K562 (cell line): Measurements from ENCODE around the gene C2CD4C. TPM values are rescaled to one million over a fixed set of nuclear protein-coding genes. Genes with fewer than 3 reads are reported as not detected.

Experiments used
- ATAC-seq: fragments of 200-7000 bp; cut with Tn5 transposase; 3 replicates; pipeline ENCODE4 v1.9.1; 2020; ENCODE audit warnings: moderate library complexity
- BruUV-seq: library from RNA; stranded (reverse); fragments of 400-500 nt; replicated peaks from 2 replicates; lab custom pipeline; 2021; lab: Mats Ljungman, UMichigan
- CTCF ChIA-PET: fragments of 300-600 bp; formaldehyde crosslinking; extraction: SDS; loops from one replicate; lab custom pipeline; 2021; ENCODE audit warnings: low intra/inter-chr PET ratio; lab: Yijun Ruan, JAX
- POLR2A ChIA-PET: fragments of 300-600, 350-650 bp; sonication (Branson Sonifier 250); formaldehyde crosslinking; extraction: SDS; loops from one replicate; lab custom pipeline; 2021; ENCODE audit warnings: antibody characterized with exemption, inconsistent platforms; lab: Yijun Ruan, JAX
- DNase-seq, 4 experiments: peaks; one replicate each; pipeline versions ENCODE4 v3.0.0 to v3.0.0-alpha.2; 2011 to 2018; ENCODE audit warnings: low spot score in 3 of 4, mixed read lengths in 3 of 4; ENCODE audit errors: extremely low read depth in 1 of 4
- FAIRE-seq: peaks from 2 replicates; lab custom pipeline; 2011; peaks lifted over from hg19 to GRCh38; lab: Jason Lieb, UNC
- H2AFZ ChIP-seq: 2 replicates; pipeline ENCODE4 v1.6.0; 2011; ENCODE audit warnings: low read depth, low read length, control low read depth, inconsistent platforms
- H3K27ac ChIP-seq: fragments of 200-600 bp; 3 replicates; pipeline ENCODE4 v1.8.0; 2011; ENCODE audit warnings: low read depth, mild to moderate bottlenecking, control low read depth, inconsistent platforms, low read length, moderate library complexity, mixed read lengths; ENCODE audit errors: extremely low read depth
- H3K27me3 ChIP-seq, 2 experiments: fragments of 300-600 bp in 1 of 2; 2 replicates in 1 of 2; 3 replicates in 1 of 2; pipeline versions ENCODE4 v1.6.0 to v1.8.0; 2011; ENCODE audit warnings: inconsistent platforms in 2 of 2, low read length in 2 of 2, mild to moderate bottlenecking in 1 of 2, mixed read lengths in 1 of 2, moderate library complexity in 1 of 2; ENCODE audit not compliant: control insufficient read depth in 2 of 2, insufficient read depth in 2 of 2
- H3K36me3 ChIP-seq: fragments of 300-600 bp; 3 replicates; pipeline ENCODE4 v1.8.0; 2011; ENCODE audit warnings: mild to moderate bottlenecking, low read length, inconsistent platforms; ENCODE audit not compliant: control insufficient read depth, insufficient read depth
- H3K4me1 ChIP-seq, 2 experiments: fragments of 200-600 bp in 1 of 2; replicated peaks in 1 of 2; 2 replicates in 1 of 2; 3 replicates in 1 of 2; pipeline versions ENCODE4 v1.5.1 to v1.8.0; 2011; ENCODE audit warnings: inconsistent platforms in 2 of 2, low read length in 2 of 2, mild to moderate bottlenecking in 1 of 2, mixed read lengths in 1 of 2, moderate library complexity in 1 of 2; ENCODE audit not compliant: control insufficient read depth in 2 of 2, insufficient read depth in 2 of 2
- H3K4me2 ChIP-seq: 2 replicates; pipeline ENCODE4 v1.6.1; 2011; ENCODE audit warnings: low read length, control low read depth, inconsistent platforms, mixed read lengths; ENCODE audit not compliant: insufficient read depth
- H3K4me3 ChIP-seq: fragments of 200-600 bp; sonication (generic), shearing (Covaris generic); 2 replicates; pipeline ENCODE4 v1.5.1; 2016; ENCODE audit warnings: control low read depth, inconsistent platforms
- H3K79me2 ChIP-seq: fragments of 200-600 bp; 3 replicates; pipeline ENCODE4 v1.8.0; 2011; ENCODE audit warnings: low read length, inconsistent platforms; ENCODE audit not compliant: control insufficient read depth, insufficient read depth
- H3K9ac ChIP-seq, 2 experiments: 2 replicates each; pipeline versions ENCODE4 v1.6.0 to v1.6.1; 2011; ENCODE audit warnings: low read depth in 2 of 2, low read length in 2 of 2, control low read depth in 1 of 2, inconsistent platforms in 1 of 2, mild to moderate bottlenecking in 1 of 2, mixed read lengths in 1 of 2; ENCODE audit not compliant: insufficient read depth in 1 of 2
- H3K9me1 ChIP-seq: one replicate; pipeline ENCODE4 v1.6.0; 2011; ENCODE audit warnings: inconsistent platforms, mild to moderate bottlenecking, low read length, moderate library complexity; ENCODE audit not compliant: control insufficient read depth, insufficient read depth
- H3K9me3 ChIP-seq: replicated peaks from 2 replicates; pipeline ENCODE4 v1.5.1; 2011; ENCODE audit warnings: low read depth, low read length, inconsistent platforms; ENCODE audit not compliant: control insufficient read depth, insufficient read depth
- H4K20me1 ChIP-seq: replicated peaks from 2 replicates; pipeline ENCODE4 v1.6.1; 2011; ENCODE audit warnings: low read length, inconsistent platforms, mixed read lengths; ENCODE audit not compliant: control insufficient read depth, insufficient read depth
- DEAF1 ChIP-seq: fragments of 450-650 bp; formaldehyde crosslinking; IDR thresholded peaks from 2 replicates; pipeline ENCODE4 v1.4.0; 2020; ENCODE audit warnings: mild to moderate bottlenecking, moderate library complexity
- MEF2A ChIP-seq: IDR thresholded peaks from 2 replicates; pipeline ENCODE4 v1.6.1; 2011; ENCODE audit warnings: low read depth, mild to moderate bottlenecking, low read length, moderate library complexity; ENCODE audit not compliant: control insufficient read depth
- POLR3G ChIP-seq: IDR thresholded peaks from 2 replicates; pipeline ENCODE4 v1.6.1; 2011; ENCODE audit not compliant: insufficient read length, insufficient replicate concordance; ENCODE audit errors: extremely low read depth
- SNIP1 ChIP-seq: fragments of 450-650 bp; IDR thresholded peaks from 2 replicates; pipeline ENCODE4 v1.7.1; 2017; ENCODE audit warnings: low read depth, mild to moderate bottlenecking
- SP2 ChIP-seq: IDR thresholded peaks from 2 replicates; pipeline ENCODE4 v1.6.1; 2011; ENCODE audit warnings: mild to moderate bottlenecking, low read depth, low read length, moderate library complexity; ENCODE audit not compliant: poor library complexity, severe bottlenecking; ENCODE audit errors: extremely low read depth
- ZFP36 ChIP-seq: fragments of 150-350 bp; IDR thresholded peaks from 2 replicates; pipeline ENCODE4 v1.6.1; 2018; ENCODE audit warnings: low read length, low read depth; ENCODE audit not compliant: partially characterized antibody
- ZNF217 ChIP-seq: sonication (generic); formaldehyde crosslinking; IDR thresholded peaks from 2 replicates; pipeline ENCODE4 v1.8.0; 2022; ENCODE audit warnings: mild to moderate bottlenecking, missing genetic modification reagents
- ZNF316 ChIP-seq: fragments of 450-650 bp; IDR thresholded peaks from 2 replicates; pipeline ENCODE4 v1.6.1; 2016
- WGBS: fragments of 100-300 bp; shearing (Covaris generic); methylation state at CpG from one replicate; pipeline ENCODE4 v1.1.6; 2016; ENCODE audit warnings: low coverage, mixed read lengths; ENCODE audit not compliant: insufficient coverage; ENCODE audit errors: missing lambda C conversion rate; 5-methylcytosine and 5-hydroxymethylcytosine counted together
- in situ Hi-C: fragments of 300-500 bp; cut with MboI; formaldehyde crosslinking; loops from 4 replicates; pipeline ENCODE4 v1.15.0; 2018; ENCODE audit warnings: inconsistent platforms, mixed read lengths
- intact Hi-C: fragments of 100-400 bp; cut with micrococcal nuclease; formaldehyde crosslinking; loops from 2 replicates; pipeline ENCODE4 v1.14.2; 2022
- polyA plus RNA-seq, 8 experiments: library from polyadenylated mRNA; depleted of rRNA in 4 of 8; stranded (reverse) in 5 of 8; unstranded in 3 of 8; fragments of >200 nt; fragmentation: Nextera tagmentation in 2 of 8; fragmentation: Illumina TruSeq in 1 of 8; extraction: Ambion mirVana in 2 of 8; extraction: Trizol in 1 of 8; gene quantifications; 2 replicates each; pipeline versions ENCODE4 v1.2.1 to v1.2.3, GENCODE V29; 2011 to 2014; ENCODE audit warnings: inconsistent platforms in 1 of 8, missing spikeins in 1 of 8
- total RNA-seq, 7 experiments: library from RNA; depleted of rRNA in 6 of 7; stranded (reverse); fragments of >200 nt in 6 of 7; fragmentation: Illumina TruSeq in 2 of 7; extraction: Trizol in 2 of 7; gene quantifications; 2 replicates each; pipeline versions ENCODE4 v1.2.1 to v1.2.3, GENCODE V29; 2011 to 2021; ENCODE audit warnings: low replicate concordance in 1 of 7

C2CD4C gene
- total and polyA plus RNA-seq, 9 of the 15 experiments (the other 6 are each of a cell fraction or from before 2014, with no cell fraction given), result 0.01 to 0.07 TPM; not detected in 7

- no peaks in the 10 kb centered on the region for H3K79me2 ChIP-seq
- no peak overlapping the region for H3K27ac ChIP-seq
- DNase-seq (no peak), FAIRE-seq (no peak), ATAC-seq (peak; percentile 44; the same call in 2 of the 3 replicates)
- H3K9me1 ChIP-seq, result no peaks in the 10 kb centered on the region
- in situ Hi-C loops (no loop called here), intact Hi-C loops (no loop called here)
- H2AFZ ChIP-seq, result no peak overlapping the region
- BruUV-seq, result no TSS peak
- POLR2A ChIA-PET, result interaction anchor here (0.6 to 1.7 kb wide), 2 partner anchors 9 to 11 kb away, joined by 3 to 4 read pairs; no protein-coding TSS in a partner anchor
- 4% methylated on average over 28 of the region's 36 CpGs for WGBS
- H3K4me1 ChIP-seq, result peaks cover 3 to 55% of the 10 kb centered on the region in 2 experiments; a peak in 2 of 5 replicates
- H3K9me3 ChIP-seq, result no peaks in the 10 kb centered on the region
- CTCF ChIA-PET, result interaction anchor here (0.6 kb wide), 1 partner anchor 37 kb away, joined by 3 read pairs; a partner anchor contains a TSS
- TF ChIP-seq SNIP1 (no peak), ZFP36 (peak; percentile 24), ZNF316 (no peak), ZNF217 (CRISPR knock-in tag) (no peak), DEAF1 (CRISPR knock-in tag) (no peak), MEF2A (no peak), SP2 (no peak), POLR3G (no peak)
- TF ChIP-seq, all 486 proteins: peak for 1
- H3K4me2 ChIP-seq, result no peak overlapping the region
- H3K4me3 ChIP-seq, result no peak overlapping the region
- 0 out of 2 replicates have a peak, but pooled peaks cover 6% of the 10 kb centered on the region for H4K20me1 ChIP-seq
- peaks cover 24 to 72% of the 10 kb centered on the region in 2 experiments for H3K27me3 ChIP-seq
- H3K36me3 ChIP-seq, result no peaks in the 10 kb centered on the region
- no peak overlapping the region for H3K9ac ChIP-seq
Observed at GRCh38 chr19:412356-413355, 3.7 kb upstream of the C2CD4C start.
